Hippocampal formation (tissue), 2 donors: Measurements from ENCODE around the gene LIMD2.
"Not testable (repeated sequence)": the region's sequence is repeated elsewhere in the genome, so short reads cannot be mapped to it uniquely, and the experiment has no call there.

Experiments used
- DNase-seq, 2 donors: peaks; one replicate each; lab custom pipeline; 2025; lab: John Stamatoyannopoulos, UW

The LIMD2 gene

DNA sequence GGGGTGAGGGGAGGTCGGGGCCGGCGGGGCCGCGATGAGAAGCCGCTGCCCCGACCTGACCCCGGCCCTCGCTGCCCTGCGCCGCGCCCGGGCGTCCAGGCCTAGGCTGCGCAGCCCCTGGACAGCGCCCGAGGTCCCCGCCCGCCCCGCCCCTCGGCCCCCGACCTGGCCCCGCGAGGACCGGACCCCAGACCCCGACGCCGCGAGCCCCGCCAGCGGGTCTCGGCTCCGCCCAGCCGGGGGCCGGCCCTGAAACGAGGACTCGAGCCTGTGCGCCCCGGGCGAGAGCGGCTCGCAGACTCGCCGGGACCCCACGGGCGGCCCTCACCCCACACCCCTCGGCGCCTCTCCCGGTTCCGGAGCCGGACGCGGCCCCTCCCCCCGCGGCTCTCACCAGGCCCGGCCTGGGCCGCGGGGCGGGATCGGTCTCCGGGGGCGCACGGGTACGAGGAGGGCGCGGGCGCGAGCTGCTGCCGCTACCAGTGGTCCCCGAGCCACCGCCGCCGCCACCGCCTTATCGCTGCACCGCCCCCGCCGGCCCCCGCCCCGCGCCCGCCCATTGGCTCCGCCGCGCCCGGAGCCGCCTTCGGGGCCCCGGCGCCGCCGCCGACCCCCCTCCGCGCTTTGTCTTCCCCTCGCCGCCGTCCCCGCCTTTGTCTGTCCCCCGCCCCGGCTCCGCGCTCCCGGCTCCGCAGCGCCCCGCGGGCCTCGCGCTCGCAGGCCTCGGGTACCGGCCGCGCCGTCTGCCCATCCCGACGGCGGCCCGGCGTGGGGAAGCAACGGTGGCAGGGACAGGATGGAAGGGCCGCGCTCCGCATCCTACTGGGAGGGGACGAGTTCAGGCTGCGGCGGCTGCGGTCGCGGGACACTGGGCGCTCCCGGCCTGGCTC is at the start of gene LIMD2:
TSS of gene LIMD2 (minus strand) at position 488 of the 890 bp plus-strand sequence. CDS start 827 bp downstream, outside the sequence.
- DNase-seq, result peak; percentile 27 to 29

DNA sequence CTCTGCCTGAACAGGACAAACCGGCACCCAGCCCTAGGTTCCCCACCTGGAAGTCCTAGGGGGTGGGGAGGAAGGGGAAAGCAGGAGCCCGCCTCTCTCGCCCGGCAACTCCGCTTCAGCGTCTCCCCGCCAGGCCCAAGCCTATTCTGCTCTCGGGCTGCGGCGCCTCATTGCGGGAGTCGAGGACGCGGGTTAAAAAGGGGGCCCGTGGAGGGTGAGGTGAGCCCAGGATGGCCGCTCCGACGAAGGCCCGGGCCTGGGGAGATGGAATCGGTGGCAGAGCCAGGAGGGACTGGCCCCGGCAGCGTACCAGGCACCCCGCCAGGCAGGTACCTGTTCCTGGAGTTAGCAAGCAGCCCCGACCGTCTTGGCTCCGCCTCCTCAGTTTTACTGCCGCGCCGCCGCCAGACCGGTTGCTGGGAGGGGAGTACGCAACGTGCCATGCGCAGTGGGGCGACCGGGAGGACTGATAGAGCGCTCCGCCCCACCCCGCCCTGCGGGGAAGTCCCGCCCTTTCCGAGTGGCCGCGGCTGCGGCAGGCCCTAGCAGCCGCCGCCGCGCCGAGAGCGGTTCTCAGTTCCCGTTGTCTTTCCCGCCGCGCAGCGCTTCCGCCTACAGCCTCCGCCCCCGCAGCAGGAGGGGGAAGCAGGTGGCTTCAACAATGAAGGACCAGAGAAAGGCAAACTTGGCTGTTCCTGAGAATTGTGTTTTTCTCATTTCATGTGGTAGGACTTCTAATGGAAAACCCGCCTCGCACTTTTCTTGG is 41.7 kb upstream of the LIMD2 start, which contains the start of gene STRADA:
TSS of gene STRADA (minus strand) at position 392 of the 766 bp plus-strand sequence. CDS start 13,430 bp downstream, outside the sequence.
- peak; percentile 95 to 96 for DNase-seq

DNA sequence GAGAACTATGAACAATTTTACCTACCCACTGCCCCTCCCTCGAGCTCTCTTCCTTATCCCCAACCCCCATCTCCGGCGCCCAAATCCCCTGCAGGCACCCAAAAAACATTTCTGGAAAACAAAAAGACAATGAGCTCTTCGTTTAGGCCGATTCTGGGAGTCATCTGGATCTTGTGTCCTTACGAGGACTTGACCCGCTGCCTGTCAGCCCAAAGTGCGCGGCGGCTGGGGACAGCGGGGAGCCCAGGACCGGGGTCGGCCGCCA is 41.1 kb upstream of the LIMD2 start:
- no peak for DNase-seq

DNA sequence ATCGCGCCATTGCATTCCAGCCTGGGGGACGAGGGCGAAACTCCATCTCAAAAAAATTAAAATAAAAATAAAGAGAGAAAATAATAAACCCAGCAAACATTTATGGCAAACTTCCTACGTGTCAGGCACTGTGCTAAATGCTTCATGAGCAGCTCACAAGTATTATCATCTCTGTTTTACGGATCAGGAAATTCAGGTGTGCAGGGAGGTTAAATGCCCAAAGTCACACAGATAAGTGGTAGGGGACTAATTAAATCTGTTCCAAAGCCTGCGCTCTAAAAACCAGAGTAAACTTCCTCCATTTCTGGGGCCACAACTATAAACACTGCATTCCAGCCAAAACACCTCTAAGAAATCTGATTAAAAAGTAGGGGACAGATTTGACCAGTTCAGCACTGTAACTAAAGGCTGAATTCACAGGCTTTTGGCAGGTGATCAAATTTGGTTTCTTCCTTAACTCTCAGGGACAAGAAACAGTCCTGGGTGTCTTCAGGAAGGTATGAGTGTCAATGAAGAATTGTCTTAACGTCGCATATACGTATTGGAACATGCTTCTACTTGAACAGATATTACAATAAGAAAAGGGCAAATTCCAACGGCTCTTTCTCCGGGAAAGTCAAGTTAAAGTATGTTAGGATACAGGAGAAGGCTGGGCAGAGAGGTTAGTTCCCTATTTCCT is 40.7 kb upstream of the LIMD2 start:
- DNase-seq, result no peak

DNA sequence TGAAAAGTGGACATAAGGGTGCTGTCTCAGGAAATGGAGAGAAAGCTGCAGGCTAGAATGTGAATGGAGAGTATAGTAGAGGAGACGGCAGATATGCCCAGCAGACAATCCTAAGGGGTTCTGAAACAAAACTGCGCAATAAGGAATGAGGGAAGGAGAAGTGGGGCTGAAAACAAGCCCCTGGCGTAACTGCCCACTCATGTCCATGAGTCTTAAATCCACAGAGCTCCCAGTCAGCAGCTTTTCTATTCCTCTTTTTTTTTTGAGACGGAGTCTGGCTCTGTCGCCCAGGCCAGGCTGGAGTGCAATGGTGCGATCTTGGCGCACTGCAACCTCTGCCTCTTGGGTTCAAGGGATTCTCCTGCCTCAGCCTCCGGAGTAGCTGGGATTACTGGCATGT is 35.8 kb upstream of the LIMD2 start:
- no peak for DNase-seq

DNA sequence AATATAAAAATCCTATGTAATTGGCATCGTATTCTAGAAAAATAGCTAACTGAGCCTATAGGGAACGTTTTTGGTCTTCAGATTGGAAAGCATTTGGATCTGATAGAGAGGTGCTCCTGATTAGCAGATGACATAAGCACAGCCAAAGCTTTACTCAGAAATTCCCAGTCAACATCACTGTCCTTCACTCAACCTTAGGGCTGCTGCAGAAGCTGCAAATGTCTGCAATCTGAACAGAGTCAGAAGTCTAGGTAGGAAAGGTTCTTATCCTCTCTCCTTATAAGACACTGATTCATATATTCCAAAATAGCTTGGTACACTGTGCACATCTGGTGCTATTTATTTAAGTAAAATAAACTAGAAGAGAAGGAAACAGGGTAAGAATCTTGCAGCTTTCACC is 22.5 kb upstream of the LIMD2 start:
- DNase-seq, result no peak

DNA sequence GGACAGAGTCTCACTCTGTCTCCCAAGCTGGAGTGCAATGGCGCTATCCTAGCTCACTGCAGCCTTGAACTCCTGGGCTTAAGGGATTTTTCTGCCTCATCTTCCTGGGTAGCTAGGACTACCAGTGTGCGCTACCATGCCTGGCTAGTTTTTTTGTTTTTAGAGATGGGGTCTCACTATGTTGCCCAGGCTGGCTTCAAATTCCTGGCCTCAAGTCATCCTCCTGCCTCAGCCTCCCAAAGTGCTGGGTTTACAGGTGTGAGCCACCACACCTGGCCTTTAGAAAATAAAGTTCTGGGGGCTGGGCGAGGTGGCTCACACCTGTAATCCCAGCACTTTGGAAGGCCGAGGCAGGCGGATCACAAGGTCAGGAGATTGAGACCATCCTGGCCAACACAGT is 20.3 kb upstream of the LIMD2 start:
- not testable (repeated sequence) for DNase-seq

DNA sequence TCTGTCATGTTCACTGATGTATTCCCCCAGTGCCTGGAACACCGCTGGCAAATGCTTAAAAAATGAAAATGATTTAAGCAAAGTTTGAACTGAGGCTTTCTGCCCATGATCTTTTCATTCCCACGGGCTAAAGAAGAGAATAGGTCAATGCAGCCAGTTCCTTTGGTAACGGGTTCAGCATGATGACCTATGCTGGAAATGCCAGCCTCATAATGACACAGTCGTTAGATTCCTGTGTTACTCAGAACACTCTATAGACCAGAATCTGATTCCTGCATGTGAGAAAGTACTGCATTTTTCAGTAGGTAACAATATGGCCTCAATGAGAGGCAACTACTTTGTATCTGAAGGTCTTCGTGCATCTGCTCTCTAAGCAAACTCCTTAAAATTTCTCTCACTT is 19.1 kb upstream of the LIMD2 start:
- no peak for DNase-seq

DNA sequence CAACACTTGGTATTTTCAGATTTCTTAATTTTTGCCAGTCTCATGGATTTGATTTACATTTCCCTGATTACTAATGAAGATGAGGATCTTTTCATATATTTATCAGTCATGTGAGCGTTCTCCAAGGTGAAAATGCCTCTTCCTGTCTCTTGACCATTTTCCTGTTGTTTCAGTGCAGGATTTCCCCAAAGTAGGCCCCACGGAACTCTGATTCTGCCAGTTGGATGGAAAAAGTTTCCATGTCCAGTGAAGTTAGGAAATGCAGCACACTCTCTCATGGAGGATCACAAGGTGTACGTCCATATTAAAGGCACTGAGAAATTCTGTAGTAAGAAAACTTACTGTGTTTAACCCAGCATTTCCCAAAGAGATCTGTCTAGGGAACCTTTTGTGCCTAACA is 16.5 kb upstream of the LIMD2 start:
- no peak for DNase-seq

DNA sequence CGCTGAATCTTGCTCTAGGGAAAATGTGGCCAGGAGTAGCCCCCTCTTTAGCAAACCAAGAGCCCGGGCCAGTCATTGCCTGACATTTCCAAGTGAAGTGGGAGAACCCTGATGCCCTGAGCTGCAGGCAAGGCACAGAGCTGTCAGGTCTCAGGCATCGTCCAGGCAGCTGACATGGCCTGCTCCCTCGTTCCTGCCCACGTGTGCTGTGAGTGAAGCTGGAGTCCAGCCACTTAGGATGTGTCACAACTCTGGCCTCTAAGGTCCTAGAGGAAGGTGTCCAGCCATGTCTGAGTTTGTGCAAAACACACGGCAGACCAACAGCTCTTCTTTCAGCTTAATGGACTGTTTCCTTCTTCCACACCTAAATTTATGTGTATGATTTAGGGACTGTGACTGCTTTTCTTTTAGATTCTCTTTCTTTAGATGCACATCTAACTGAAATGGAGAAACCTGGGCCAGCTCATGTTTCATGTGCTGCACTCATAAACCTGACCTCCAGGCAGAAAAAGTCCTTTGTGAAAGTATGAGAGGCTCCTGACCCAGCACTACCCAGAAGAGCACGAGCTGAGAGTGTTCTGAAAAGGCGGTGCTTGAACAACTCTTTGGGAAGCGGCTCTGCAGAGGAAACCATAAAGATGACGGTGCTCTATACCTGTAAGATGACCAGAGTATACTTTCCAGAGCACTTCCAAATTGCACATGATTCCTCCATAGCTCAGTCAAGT is 14.8 kb upstream of the LIMD2 start:
- DNase-seq, result no peak

DNA sequence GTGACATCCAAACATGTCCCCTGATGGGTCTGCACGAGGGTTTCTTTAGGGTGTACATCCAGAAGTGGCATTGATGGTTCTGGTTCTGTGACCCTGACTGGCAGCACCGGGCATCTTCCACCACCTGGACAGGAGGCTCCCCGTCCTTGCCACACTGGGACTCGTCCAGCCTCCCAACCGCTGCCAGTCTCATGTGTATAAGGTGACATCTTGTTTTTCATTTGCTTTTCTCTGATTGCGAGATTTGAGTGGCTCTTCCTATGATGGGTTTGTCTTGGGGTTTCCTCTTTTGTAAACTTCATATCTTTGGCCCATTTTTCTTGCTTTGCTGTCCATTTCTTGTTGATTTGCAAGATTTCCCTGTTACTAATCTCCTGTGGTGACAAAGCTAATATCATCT is 9.2 kb upstream of the LIMD2 start:
- DNase-seq, result no peak

DNA sequence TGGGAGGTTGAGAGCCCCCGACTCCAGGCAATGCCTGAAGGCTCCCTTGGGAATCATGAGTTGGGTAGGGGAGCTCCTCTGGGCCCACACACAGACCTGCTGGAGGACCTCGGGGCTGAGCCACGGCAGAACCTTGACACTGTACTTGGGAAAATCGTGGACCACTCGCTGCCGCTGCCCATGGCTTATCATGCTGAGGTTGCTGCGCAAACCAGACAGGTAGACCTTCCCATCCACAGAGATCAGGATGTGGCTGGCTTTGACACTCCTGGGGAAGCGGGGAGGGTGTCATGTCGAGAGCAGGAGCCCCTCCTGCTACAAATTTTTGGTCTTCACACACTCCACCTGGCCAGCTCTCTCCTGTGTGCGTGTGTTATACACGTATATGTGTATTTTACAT is 7.2 kb upstream of the LIMD2 start:
- no peak for DNase-seq

DNA sequence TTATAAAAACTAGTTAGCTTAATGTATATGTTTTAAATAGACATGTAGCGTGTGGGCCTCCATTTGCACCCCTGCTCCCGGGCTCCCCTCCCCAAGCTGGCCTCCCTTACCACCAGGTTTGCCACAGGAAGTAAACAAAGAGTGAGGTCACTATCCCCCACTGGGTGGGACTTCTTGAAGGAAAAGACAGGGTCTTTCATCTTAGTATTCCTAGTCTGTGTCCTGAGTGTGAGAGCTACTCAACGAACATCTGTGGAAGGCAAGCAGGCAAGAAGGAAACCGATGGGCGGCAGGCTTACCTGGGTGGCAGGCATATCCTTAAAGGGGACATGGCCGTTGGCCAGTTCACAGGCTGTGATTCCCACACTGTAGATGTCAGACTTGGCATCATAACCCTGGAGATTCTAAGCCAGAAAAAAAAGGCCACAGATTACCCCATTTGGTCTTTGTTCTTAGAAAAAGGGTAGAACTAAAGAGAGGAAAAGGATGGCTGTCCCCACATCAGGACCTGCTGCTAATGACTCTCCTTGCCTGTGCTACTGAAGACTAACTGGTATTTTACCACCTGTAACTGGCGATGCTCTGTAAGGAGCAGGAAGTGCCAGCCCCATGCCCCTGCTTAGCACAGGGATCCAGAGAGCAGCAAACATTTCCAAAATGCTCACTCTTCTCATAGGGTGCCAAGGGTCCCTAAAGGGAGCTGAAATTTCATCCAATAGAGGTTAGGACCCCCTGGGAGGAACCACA is 6.6 kb upstream of the LIMD2 start:
- no peak for DNase-seq

DNA sequence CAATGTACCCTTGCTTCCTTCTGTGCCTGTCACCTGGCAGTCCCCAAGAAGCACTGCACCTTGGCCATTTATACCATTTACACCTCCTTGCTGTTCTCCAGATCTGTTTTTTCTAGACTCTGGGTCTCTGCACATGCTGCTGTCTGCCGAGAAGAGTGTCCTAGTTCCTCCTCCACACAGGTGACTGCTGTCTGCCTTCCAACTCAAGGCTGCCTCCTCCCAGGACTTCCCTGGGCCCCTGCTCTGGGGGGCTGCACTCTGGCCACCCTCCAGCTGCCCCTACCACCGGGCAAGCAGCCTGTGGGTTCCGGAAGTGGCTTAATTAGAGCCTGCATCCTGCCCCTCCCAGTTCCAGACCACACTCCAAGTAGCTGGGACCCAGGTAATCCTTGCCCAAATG is 5.7 kb upstream of the LIMD2 start:
- DNase-seq, result no peak

DNA sequence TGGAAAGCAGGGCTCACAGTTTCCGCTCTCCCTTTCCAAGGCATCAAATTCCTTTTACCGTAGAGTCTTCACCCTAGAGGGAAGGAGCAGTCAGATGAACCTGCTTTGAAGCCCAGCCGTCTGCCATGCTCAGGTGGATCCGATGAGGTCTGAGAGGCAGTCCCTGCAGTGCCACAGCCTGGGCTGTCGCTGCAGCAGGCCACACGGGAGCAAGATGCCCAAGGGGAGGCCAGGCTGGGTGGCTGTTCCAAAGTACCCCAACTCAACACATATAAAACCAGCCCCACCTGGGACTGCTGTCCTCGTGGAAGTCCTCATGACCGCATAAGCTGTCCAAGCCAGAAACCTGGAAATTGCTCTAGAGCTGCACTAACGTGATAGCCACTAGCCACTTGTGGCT is 4.9 kb upstream of the LIMD2 start:
- no peak for DNase-seq

DNA sequence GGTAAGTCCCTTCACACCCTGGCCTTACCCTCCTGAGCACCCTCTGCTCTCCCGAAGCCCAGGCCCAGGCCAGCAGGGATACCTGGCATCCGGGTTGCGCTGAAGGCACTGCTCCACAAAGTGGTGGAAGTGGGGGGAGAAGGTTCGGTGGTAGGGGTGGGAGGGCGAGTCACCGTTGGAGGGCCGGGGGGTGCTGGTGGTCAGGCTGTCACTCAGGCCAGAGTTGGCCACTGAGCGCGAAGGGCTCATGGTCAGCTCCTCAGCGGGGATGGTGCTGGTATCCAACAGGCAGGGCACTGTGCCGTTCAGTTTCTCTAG is 4.3 kb upstream of the LIMD2 start:
- no peak for DNase-seq

DNA sequence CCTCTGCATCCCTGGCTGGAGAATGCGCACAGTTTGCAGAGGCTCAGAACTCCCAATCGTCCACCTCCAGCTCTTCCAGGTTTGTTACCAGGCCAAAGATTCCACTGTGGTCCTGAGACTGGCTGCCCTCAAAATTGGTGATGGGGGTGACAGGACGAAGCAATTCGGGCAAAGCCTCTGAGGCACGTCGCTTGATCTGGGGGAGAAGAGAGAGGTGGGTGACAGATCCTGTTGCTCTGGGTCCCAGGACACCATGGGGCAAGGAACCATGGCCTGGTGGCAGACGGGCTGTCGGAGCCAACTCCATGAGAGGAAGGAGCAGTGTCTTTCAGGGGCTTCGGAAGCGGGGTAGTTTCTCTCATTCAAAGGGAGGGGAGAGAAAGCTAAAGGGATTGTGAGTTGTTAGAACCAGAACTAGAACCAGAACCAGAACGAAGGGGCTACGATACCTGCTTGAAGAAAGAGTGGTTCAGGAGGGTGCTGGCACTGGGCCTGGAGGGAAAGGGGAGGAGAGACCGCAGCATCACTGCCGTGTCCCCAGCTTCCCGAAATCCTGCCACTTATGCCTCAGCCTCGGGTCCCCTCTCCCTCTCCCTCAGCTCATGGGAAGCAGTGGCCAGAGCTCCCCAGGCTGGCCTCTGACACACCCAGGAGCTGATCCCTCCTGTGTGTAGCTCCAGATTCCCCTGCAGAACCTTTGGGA is 3.8 kb upstream of the LIMD2 start:
- DNase-seq, result no peak

DNA sequence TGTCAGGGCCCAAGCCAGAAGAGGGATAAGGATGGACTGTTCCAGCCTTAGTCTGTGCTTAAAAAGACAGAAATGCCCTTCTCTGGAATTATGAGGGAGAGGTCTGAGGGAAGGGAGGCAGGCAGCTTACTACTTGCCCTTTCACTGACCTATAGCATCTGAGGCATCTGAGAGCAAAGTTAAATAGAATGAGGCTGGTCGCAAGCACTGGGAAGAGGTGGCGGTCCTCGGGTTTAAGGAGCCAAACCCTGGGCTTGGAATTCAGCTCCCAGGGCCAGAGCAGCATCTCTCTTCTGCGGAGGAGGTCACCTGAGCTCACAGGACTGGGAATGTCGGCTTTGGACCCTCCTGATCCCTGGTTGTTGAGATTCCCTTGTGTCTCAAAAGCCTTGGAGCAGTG is 3.1 kb upstream of the LIMD2 start:
- DNase-seq, result no peak

DNA sequence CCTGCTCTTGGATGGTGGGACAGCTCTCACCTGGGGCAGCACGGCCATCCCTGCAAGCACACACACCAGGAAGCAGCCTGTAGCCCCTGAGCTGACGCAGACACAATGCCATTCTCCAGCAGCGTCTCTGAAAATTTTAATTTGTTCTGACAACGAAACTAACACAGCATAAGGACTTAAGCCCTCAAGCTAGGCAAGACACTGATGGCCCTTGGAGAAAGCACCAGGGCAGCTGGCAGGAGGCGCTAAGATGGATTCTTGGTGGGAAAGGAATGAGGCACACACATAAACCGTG is 2.7 kb upstream of the LIMD2 start:
- DNase-seq, result no peak

DNA sequence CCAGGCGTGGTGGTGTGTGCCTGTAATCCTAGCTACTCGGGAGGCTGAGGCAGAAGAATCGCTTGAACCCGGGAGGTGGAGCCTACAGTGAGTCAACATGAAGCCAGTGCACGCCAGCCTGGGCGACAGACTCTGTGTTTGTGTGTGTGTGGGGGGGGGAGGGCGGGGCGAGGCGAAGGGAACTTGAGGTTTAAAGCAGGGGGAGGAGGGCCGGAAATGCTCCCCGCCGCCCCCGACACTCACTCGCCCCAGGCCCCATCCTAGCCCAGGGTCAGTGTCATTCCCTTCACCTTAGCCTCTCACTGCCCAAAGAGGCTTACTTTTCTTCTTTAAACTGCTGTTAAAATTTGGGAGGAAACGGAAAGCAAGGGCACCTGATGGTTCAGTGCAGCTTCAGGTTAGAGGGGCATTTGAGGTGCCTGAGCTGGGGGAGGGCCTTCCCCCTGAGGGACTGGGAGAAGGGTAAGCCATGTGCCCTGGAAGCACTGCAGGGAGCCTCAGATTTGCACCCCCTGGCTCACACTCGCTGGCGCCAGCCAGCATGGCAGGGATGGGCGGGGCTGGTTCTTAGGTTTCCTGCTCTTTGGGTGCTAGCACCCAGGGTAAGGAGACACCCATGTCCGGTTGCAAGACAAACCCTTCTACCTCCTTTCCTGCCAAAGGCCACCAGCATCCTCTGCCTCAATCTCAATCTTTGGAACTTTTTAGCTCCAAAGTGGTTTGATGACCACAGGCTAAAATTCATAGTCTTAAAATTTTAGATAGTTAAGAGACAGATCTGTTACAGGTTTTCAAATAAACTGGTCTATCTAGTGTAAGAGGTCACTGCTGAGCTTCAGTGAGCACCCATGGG is 2.2 kb upstream of the LIMD2 start:
- DNase-seq, result peak in 1 of 2 donors; percentile 15
